PC-3 (cell line): Measurements from ENCODE around the gene AGER.

Experiments
- CTCF ChIP-seq: fragments of 300-600 bp; sonication (generic); conservative IDR thresholded peaks from 2 replicates; pipeline ENCODE4 v1.5.1; 2017; ENCODE audit warnings: antibody characterized with exemption, low read depth, mild to moderate bottlenecking, low read length
- EZH2 ChIP-seq: fragments of 300-600 bp; sonication (generic); IDR thresholded peaks from one replicate; pipeline ENCODE4 v1.6.1; 2017; ENCODE audit warnings: antibody characterized with exemption, mild to moderate bottlenecking, low read length; ENCODE audit not compliant: unreplicated experiment

GRCh38 chr6:32200711-32201475 is 16.8 kb upstream of the AGER start:
- no peak for TF ChIP-seq EZH2
- no peak for TF ChIP-seq CTCF
